Measurements from ENCODE around the gene SPATA19. TPM values are rescaled to one million over a fixed set of nuclear protein-coding genes. Genes with fewer than 3 reads are reported as not detected.

Gene SPATA19
- total RNA-seq, 1 donor from 2014 or later = not detected

DNA sequence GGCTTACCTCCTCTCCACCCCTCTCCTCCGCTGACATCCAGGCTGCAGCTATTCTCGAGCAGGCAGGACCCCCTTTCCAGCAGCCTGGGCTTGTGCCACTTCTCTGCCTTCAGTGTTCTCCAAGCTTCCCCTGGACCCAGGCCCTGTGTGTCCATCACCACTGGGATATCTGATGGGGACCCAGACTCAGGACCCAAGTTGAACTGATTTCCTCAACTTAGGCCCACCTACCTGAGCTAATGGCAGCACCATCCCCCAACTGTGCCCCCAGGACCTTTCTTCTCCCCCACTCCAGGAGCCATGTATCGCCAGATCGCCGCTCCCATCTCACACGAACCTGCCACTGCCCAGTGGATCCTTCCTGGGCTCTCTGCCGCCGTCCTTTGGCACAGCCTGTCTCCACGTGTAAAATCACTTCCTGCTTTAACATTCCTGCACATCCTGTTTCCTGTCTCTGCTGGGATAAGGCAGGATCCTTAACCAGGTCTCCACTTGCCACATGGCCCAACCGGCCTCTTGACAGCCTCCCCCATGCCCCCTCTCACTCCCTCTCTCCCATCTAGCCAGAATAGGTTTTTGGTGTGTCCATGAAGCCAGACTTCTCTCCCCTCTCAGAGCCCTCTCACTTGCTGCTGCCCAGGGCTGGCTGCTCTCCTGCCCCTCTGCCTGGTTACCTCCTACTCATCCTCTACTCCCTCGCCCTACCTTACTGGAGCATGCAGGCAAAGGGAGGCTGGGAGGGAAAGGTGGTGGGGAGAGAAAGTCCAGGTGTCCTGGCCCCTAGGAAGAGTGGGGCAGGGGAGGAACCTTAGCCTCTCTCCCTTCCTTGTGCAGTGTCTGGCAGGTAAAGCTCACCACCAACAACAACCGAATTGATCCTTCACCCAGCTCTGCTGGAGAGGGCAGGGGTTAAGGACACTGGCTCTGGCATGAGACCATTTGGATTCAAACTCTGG, 9.4 kb downstream of the SPATA19 start:
- no peak for DNase-seq (ENCODE audit: low spot score in 2 of 2, unreplicated experiment in 2 of 2)
- no peaks in the 10 kb centered on the region for H3K36me3 Mint-ChIP-seq
- peaks cover 5% of the 10 kb centered on the region for H3K9me3 Mint-ChIP-seq
- no peak overlapping the region for H3K27ac Mint-ChIP-seq
- H3K4me1 Mint-ChIP-seq = peaks cover 3% of the 10 kb centered on the region
- no peak overlapping the region for H3K4me3 Mint-ChIP-seq
- TF ChIP-seq, protein P1, sequence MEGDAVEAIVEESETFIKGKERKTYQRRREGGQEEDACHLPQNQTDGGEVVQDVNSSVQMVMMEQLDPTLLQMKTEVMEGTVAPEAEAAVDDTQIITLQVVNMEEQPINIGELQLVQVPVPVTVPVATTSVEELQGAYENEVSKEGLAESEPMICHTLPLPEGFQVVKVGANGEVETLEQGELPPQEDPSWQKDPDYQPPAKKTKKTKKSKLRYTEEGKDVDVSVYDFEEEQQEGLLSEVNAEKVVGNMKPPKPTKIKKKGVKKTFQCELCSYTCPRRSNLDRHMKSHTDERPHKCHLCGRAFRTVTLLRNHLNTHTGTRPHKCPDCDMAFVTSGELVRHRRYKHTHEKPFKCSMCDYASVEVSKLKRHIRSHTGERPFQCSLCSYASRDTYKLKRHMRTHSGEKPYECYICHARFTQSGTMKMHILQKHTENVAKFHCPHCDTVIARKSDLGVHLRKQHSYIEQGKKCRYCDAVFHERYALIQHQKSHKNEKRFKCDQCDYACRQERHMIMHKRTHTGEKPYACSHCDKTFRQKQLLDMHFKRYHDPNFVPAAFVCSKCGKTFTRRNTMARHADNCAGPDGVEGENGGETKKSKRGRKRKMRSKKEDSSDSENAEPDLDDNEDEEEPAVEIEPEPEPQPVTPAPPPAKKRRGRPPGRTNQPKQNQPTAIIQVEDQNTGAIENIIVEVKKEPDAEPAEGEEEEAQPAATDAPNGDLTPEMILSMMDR (IDR thresholded peaks at IDR 0.05; ENCODE audit: unreplicated experiment) = no peak
- peaks cover 22% of the 10 kb centered on the region for H3K27me3 Mint-ChIP-seq (ENCODE audit: low read depth)

DNA sequence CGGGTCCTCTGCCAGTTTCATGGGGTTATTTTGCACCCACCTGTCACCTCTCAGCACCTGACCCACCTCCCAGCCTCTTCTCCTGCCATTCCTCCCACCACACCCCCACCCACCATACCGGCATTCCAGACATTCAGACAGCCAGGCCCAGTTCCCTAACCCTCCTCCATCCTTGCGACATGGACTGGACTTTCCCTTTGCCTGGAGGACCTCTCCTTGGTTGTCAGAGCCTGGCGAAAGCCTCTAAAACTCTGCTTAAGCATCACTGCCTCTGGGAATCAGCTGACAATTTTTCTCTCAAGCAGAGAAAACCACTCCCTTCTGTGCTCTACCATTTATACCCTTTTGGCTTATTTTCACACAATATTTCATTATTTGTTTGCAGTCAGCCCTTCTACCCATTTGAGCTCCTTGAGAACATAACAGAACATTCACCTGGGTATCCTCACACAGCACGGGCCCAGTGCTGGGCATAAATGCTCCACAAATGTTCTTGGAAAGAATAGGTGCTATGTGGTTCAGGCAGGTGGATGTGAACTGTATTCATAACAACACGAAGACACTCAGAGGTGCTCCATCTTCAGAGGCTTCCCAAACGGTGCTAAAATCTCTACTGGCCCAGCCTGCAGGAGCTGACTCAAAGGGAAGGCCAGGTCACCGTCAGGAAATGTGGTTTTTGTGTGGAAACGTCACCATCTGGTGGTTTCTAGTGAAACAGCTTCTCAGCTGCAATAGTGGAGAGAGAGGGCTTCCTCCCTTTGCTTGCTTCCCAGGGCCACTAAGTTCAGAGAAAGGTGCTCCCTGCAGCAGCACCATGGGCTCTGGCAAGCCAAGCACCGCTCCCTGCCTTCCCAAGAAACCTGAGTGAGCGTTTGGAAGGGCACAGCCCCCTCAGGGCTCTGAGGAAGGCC, 10.4 kb downstream of the SPATA19 start:
- peaks cover 3% of the 10 kb centered on the region for H3K4me1 Mint-ChIP-seq
- no peaks in the 10 kb centered on the region for H3K36me3 Mint-ChIP-seq
- H3K27me3 Mint-ChIP-seq (ENCODE audit: low read depth) = peaks cover 23% of the 10 kb centered on the region
- H3K27ac Mint-ChIP-seq = no peak overlapping the region
- TF ChIP-seq, protein P1 (IDR thresholded peaks at IDR 0.05; ENCODE audit: unreplicated experiment) = peak; percentile 55
- DNase-seq (ENCODE audit: low spot score in 2 of 2, unreplicated experiment in 2 of 2) = peak in 1 of 2 experiments; percentile 67
- H3K4me3 Mint-ChIP-seq = no peak overlapping the region
- H3K9me3 Mint-ChIP-seq = peaks cover 5% of the 10 kb centered on the region

DNA sequence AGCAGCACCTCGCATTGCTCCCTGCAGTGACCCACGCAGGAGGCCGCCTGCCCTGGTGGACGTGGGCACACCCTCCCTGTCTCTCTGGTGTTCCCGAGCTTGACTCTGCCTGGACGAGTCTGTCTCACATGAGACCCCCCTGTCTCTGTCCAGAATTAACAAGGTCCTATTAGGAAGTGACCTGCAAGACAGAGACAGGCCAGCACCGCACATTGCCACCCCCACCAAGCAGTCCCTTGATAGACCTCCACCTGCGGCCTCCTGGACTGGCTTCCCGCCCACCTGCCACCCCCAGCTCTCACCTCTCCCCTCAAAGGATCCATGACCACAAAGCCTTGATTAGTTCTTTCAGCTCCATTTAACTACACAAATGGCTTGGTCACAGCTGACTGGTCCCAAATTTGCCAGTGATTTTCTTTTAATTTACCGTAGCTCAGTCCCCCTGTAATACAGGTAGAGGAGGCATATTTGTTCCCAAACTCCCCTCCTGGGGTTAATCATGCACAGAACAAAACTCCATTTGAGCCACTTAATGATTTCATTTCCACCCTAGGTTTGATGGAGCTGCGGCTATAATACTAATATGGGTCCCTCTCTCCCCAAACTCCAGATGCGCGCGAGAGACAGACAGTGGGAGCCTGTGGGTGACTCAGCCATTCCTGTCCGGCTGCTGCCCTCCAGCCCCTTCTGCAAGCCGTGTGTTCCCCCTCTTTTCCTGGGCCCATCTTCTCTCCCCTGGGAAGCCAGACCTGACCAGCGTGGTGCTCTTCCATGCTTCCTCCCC, 11.2 kb downstream of the SPATA19 start:
- no peak overlapping the region for H3K27ac Mint-ChIP-seq
- H3K9me3 Mint-ChIP-seq = peaks cover 5% of the 10 kb centered on the region
- TF ChIP-seq, protein P1 (IDR thresholded peaks at IDR 0.05; ENCODE audit: unreplicated experiment) = no peak
- peaks cover 21% of the 10 kb centered on the region for H3K27me3 Mint-ChIP-seq (ENCODE audit: low read depth)
- no peak for DNase-seq (ENCODE audit: low spot score in 2 of 2, unreplicated experiment in 2 of 2)
- H3K36me3 Mint-ChIP-seq = no peaks in the 10 kb centered on the region
- H3K4me3 Mint-ChIP-seq = no peak overlapping the region
- H3K4me1 Mint-ChIP-seq = peaks cover 3% of the 10 kb centered on the region

DNA sequence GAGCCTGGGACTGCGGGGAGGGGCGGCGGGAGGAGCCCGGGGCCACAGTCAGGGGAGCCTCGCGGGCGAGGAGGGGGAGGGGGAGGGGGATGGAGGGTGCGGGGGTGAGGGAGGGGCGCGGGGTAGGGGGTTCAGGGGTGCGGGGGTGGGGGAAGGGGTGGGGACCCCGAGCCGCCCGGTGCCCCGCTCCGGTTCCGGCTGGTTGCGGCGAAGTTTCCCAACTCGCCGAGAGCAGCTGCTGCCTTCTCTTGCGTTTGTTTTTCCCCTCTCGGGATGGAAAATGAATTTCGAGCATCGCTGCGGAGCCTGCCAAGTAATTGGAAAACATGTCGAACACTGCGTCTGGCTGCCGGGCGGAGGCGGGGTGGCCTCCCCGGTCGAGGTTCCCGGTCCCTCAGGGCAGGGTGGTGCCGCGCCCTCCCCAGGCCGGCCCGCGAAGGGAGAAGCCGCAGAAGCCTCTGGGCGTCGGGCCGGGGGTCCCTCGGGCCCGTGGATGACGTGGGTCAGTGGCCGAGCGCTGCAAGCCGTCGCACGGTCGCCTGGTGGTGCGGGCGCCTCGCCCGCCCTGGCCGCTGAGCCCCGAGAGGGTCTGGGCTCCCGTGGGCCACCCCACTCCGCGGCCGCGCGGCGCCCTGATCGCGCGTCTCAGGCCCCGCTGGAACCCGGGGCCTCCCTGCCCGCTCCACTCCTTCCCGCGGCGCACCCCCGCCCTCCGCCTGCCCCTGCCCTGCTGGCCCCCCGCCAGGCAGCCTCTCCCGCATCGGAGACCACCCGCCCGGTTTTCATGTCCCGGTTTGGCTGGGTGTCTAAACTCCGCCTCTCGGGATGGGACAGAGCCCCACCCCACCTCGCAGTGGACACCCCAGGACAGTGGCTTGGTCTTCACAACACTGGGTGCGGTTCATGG, 12.1 kb downstream of the SPATA19 start:
- Mint-ChIP-seq H3K36me3 (no peaks in the 10 kb centered on the region), H3K9me3 (peaks cover 5% of the 10 kb centered on the region), H3K27me3 (ENCODE audit: low read depth) (peaks cover 26% of the 10 kb centered on the region), H3K4me1 (peaks cover 3% of the 10 kb centered on the region), H3K4me3 (no peak overlapping the region), H3K27ac (no peak overlapping the region)
- TF ChIP-seq, protein P1 (IDR thresholded peaks at IDR 0.05; ENCODE audit: unreplicated experiment) = no peak
- DNase-seq (ENCODE audit: low spot score in 2 of 2, unreplicated experiment in 2 of 2) = no peak
